ENCODE measurements around the gene MAS1L.

MAS1L gene

DNA sequence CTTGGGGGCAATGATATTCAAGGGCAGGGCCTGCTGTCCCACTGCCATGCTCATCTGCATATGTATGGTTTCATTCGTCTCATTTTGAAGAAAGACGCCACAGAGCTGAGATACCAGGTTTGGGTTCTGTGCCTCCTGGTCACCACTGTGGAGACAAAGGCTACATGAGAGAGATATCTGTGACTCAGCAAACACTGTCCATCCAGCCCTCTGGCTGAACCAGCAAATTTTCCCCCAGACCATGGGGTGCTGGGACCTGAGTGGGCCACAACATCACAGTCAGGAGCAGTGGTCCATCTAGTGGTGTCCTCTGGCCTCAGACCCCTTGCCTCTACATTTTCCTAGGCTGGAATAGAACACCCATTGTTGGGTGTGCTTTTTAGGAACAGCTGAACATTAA, at the start of gene MAS1L:
MAS1L (minus strand) TSS at position 297 of the 400 bp plus-strand sequence; CDS start at position 243, 54 bp downstream.
- DNase-seq = no peak

- no peak for DNase-seq
Observed at GRCh38 chr6:29532320-29532951, 44.7 kb upstream of the MAS1L start.

DNA sequence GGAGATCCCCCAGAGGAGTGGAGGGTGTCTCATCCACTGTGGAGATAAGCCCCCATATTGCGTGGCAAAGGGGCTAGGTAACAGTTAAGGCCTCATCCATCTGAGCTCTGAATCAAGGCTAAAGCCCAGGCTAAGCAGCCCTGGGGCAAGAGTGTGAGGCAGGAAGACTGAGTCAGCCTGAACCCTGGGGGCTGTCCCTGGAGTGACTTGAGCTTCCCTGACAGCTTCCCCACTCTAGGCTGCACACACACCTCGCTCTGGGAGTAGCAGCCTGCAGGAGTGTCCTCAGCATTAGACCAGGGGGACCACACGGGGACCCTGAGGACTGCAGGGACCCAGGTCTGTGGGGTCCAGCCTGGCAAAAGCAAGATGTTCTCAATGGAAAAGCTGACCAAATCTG, 43.9 kb upstream of the MAS1L start:
- no peak for DNase-seq

DNA sequence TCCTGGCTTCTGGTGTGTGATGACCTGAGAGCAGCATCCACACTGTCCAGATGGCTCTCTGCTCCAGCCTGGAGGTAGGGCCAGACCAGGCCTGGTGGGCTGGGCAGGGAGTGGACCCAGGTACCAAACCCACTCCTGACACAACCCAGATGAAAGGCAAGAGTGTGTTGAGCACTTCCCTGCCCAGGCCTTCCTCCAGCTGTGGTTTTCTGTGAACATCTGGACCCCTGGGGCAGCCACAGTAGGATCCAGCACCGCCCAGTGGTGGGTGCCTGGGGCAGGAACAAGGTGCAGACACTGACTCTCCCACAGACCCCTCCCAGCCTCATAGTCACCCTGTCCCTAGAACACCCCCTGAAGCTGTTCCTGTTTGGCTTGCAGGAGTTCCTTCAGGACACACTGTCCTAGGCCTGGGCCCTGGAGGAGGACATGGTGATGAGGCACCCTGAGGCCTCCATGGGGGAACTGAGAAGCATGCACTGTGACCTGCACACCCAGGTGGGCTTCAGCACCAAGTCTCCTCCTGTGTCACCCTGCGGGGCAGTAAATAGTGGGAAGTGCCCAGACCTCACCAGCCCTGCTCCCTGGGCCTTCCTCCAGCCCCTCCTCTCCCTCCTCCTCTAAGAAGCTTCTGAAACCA, 43.0 kb upstream of the MAS1L start:
- no peak for DNase-seq

DNA sequence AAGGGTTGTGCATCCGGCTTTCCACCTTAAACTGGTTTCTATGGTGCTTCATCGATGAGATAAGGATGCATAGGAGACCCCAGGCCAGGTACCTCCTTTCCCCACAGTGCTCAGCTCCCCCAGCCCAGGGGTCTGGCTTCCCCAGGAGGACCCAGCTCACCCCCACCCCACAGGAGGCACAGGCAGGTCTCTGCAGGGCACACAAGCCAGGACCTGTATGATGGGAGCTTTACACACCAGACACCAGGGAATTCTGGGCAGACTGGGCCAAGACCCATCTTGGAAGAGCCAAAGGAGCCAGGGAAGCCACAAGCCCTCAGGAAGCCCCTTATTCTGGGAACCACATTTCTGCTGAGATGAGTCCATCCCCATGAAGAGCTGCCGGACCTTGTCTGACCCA, 42.2 kb upstream of the MAS1L start:
- no peak for DNase-seq

- DNase-seq = no peak
Observed at GRCh38 chr6:29528988-29529560, 41.3 kb upstream of the MAS1L start.

GRCh38 chr6:29528300-29528931, 40.7 kb upstream of the MAS1L start:
- DNase-seq = no peak

- no peak for DNase-seq
Observed at GRCh38 chr6:29527564-29527963, 39.8 kb upstream of the MAS1L start.

- no peak for DNase-seq
Observed at GRCh38 chr6:29527126-29527525, 39.4 kb upstream of the MAS1L start.

- DNase-seq = no peak
Observed at GRCh38 chr6:29525311-29525639, 37.5 kb upstream of the MAS1L start.

DNA sequence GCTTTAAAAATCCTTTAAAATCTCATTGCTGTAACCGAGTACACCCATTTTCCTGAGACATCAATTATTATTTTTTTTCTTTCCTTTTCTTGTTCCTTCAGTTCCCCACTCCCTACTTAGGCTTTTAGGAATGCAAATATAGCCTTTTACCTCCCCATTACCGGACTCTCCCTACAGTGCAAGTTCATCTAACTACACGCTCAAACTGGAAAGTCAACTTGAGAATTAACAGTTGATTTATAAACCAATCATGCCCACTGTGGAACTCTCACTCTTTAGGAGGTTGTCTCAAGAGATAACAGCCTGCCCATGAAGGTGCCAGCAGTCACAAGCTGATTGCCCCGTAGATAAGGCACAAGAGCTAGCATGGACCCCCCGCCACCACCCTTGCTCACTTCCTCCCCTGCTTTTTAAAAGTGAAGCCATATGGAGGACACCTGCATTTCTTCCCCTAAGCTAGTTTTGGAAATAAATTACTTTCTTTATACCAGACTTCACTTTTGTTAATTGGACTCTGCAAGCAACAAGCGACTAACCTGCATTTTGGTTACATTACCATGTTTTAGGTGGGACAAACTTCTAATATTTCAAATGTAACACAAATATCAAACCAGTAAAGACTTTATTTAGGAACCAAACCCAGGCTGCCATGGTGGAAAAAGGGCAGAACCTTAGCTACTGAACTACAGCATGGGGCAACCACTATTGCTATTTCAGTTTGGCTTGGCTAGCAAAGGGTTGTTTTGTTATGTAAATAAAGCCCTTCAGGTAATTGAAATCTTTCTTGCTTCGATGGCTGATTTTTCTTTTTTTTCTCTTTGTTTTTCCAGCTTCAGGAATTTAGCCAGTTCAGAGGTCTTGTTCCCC, 36.9 kb upstream of the MAS1L start:
- DNase-seq = no peak

GRCh38 chr6:29524044-29524443, 36.3 kb upstream of the MAS1L start:
- no peak for DNase-seq

- no peak for DNase-seq
Observed at GRCh38 chr6:29522227-29522626, 34.5 kb upstream of the MAS1L start.

GRCh38 chr6:29521006-29521680, 33.4 kb upstream of the MAS1L start:
- DNase-seq = no peak

DNA sequence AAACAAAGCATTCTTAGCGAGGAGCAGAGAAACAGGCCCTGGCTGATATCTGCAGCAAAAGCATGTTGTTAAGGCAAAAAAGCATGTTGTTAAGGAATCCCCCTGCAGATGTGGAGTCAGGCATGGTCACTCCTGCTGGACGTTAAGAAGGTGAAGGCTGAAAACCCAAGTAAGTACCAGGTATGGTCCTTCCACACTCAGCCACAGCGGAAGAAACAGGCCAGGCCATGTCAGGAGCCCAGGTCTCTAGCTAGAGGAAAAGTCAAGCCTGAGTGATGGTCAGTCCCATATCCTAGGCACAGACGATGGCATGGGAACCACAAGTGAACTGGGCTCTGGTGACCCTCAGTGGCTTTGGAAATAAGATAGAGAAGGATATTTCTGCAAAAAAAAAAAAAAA, 32.5 kb upstream of the MAS1L start:
- no peak for DNase-seq

DNA sequence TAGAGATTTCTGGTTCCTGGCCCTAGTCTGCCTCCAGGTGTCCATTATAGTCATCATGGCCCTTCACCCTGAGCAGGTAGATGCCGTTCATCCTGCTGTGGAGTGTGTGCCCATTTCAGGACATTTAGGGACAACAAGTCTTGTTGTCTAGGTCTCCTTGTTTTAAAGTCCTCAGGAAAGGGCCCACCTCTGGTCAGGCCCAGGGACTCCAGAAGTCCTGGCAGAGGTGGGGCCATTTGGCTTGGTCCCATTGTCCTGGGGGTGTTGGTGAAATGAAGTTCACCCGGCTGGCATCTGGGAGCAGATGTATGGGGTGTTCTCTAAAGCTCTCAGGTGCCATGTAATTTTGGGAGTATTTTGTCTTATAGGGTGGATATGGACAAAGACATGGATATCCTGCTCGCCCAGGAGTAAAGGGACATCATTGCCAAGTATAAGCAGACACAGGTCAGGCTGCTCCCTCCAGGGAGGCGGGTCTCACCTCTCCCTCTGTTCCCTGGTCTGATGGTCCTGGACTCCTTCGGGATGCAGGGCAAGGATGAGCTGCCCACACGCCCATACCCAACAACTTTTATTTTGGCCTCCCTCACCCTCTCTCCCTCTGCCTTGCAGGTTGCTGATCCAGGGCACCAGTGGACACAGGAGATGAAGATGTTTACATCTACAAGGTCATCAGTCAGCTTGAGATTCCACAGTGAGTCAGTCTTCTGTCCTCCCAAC, 31.7 kb upstream of the MAS1L start:
- DNase-seq = no peak

DNA sequence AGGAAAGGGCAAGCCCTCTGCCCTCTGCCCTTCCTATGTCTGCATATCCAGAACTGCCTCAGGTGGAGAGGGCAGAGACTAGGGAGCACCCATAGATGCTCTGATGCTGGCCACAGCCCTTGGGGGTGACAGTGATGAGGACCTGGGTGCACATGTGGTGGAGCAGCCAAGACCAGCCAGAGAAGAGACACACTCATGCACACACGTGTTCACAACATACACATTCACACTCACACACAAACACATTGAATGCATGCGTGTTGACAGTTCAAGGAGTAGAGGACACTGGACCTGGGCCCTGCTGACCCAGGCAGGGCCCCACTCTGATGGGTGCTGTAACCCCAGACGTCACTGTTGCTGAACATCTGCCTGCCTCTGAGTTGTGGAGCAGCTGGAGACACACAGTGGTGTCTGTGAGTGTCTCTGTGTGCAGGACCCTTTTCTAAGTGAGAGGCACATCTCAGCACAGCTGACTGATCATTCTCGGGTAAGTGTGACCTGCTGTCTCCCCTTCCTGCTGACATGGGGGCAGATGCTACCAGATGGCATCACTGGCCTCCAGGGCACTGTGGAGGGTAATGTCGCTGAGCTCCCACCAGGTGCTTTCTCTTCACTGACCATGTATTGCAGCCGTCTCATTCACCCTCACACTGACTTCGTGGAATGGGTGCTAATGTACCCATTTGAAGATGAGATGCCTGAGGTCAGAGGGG, 30.1 kb upstream of the MAS1L start:
- DNase-seq = no peak

GRCh38 chr6:29517245-29517644, 29.5 kb upstream of the MAS1L start:
- DNase-seq = no peak

DNA sequence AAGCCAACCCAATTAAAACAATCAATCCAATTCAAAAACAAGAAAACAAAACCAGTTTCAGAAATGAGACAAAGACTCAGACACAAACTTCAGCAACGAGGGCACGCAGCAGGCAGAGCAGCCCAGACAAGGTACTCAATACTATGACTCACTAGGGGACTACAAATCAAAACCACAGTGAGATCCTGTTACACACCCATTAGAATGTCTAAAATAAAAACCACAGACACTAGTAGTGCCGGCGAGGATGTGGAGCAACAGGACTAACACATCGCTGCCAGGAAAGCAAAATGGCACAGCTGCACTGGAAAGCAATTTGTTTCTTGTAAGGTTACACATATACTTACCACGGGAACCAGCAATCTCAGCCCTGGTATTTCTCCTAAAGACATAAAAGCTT, 28.4 kb upstream of the MAS1L start:
- no peak for DNase-seq

- no peak for DNase-seq
Observed at GRCh38 chr6:29510746-29511300, 23.1 kb upstream of the MAS1L start.

- no peak for DNase-seq
Observed at GRCh38 chr6:29510202-29510601, 22.4 kb upstream of the MAS1L start.

Data from GOT3 (cell line).